WERI-Rb-1 (cell line): ENCODE measurements around the gene IGBP1.
A peak's percentile ranks its signal among the peaks of the same experiment; 100 is the strongest.

Experiments
- DNase-seq: peaks from one replicate; pipeline ENCODE4 v3.0.0-alpha.2; 2020
- H3K27ac ChIP-seq: fragments of 250-450 bp; sonication (Bioruptor Pico); 2 replicates; pipeline ENCODE4 v1.5.1; 2020; ENCODE audit warnings: mild to moderate bottlenecking, moderate library complexity
- H3K27me3 ChIP-seq: fragments of 250-450 bp; sonication (Bioruptor Pico); 2 replicates; pipeline ENCODE4 v1.5.1; 2021; ENCODE audit warnings: mild to moderate bottlenecking, low read depth, moderate library complexity; ENCODE audit not compliant: insufficient read depth, severe bottlenecking
- H3K36me3 ChIP-seq: fragments of 250-450 bp; sonication (Bioruptor Pico); 2 replicates; pipeline ENCODE4 v1.5.1; 2020; ENCODE audit warnings: mild to moderate bottlenecking, moderate library complexity
- H3K4me3 ChIP-seq: 2 replicates; pipeline ENCODE4 v1.5.1; 2011; ENCODE audit warnings: low read depth, mild to moderate bottlenecking, control low read depth, low read length
- H3K9me3 ChIP-seq: fragments of 250-450 bp; sonication (Bioruptor Pico); 2 replicates; pipeline ENCODE4 v1.5.1; 2021; ENCODE audit warnings: mild to moderate bottlenecking, moderate library complexity; ENCODE audit not compliant: severe bottlenecking
- CTCF ChIP-seq: IDR thresholded peaks from 2 replicates; pipeline ENCODE4 v1.5.1; 2011; ENCODE audit warnings: low read depth, mild to moderate bottlenecking, control low read depth, inconsistent platforms, low read length

Gene IGBP1

GRCh38 chrX:70128071-70128470 is 5.2 kb upstream of the IGBP1 start:
- no peaks in the 10 kb centered on the region for H3K9me3 ChIP-seq
- peaks cover 9% of the 10 kb centered on the region for H3K27me3 ChIP-seq
- peak overlapping the region; percentile 70 for H3K27ac ChIP-seq
- peak; percentile 15 for DNase-seq
- peak; percentile 14; the same call in 1 of the 2 replicates for TF ChIP-seq CTCF
- no peak overlapping the region for H3K4me3 ChIP-seq
- no peaks in the 10 kb centered on the region for H3K36me3 ChIP-seq

DNA sequence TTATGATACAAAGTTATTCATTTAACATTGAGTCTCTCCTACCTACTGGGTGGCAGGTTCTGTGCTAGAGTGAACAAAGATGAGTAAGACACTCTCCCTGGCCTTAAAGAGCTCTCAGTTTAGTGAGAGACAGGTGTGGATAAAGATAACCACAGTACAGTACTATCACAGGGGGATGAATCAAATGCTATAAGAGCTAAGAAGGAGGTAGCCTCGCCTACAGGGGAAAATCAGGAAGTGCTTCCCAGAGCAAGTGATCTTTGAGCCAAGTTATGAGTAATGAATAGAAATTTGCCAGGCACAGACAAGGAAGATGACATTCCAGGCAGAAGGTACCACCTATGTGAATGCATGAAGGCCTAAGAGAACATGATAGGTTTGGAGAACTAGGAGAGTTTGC is 3.4 kb upstream of the IGBP1 start:
- no peak for DNase-seq
- no peak for TF ChIP-seq CTCF

DNA sequence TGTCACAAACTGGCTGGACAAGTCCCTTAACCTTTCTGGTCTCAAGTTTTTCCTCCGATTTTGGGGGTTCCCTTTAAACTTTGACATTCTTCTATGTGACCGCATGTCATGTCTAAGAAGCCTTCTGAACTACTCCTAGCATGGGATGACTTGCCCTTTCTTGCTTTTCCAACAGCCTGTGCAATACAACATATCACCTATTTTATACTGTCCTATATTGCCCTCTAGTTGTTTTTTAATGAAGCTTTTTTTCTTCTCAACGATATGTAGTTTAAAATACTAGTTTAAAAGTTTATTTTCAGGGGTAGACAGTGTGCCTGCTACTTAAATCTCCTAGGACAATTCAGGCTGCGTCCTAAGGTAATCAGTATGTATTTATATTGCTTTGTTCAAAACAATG is 1.0 kb upstream of the IGBP1 start:
- Histone ChIP-seq H3K4me3 (no peak overlapping the region), H3K9me3 (peaks cover 4% of the 10 kb centered on the region), H3K27ac (no peak overlapping the region; the same call in 1 of the 2 replicates), H3K36me3 (peaks cover 17% of the 10 kb centered on the region), H3K27me3 (peaks cover 9% of the 10 kb centered on the region)
- DNase-seq: no peak
- TF ChIP-seq CTCF: no peak

More for the DNA sequence above, 3.4 kb upstream of the IGBP1 start:
- peaks cover 9% of the 10 kb centered on the region for H3K27me3 ChIP-seq
- peaks cover 4% of the 10 kb centered on the region for H3K9me3 ChIP-seq
- no peak overlapping the region for H3K4me3 ChIP-seq
- H3K36me3 ChIP-seq: peaks cover 4% of the 10 kb centered on the region
- no peak overlapping the region for H3K27ac ChIP-seq

DNA sequence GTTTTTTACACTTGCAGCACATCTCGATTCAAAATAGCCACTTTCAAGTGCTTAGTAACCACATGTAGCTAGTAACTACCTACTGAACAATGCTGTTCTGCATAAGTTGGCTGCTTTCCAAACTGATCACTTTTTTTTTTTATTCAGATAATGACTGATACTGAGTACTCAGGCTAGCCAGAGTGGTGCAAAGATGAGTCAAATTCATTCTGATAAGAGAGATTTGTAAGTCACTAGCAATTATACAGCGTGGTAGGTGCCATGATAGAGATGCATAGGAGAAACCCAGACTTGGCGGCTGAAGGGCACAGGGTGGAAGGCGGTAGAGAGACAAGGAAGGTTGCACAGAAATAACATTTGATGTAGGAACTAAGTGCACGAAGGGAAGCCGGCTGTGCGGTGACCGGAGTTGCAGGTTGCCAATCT is 357 bp upstream of the IGBP1 start:
- Histone ChIP-seq H3K4me3 (peak overlapping the region; percentile 87), H3K9me3 (peaks cover 4% of the 10 kb centered on the region), H3K27me3 (peaks cover 9% of the 10 kb centered on the region), H3K27ac (peak overlapping the region; percentile 98), H3K36me3 (peaks cover 17% of the 10 kb centered on the region)
- DNase-seq: no peak
- TF ChIP-seq CTCF: no peak

DNA sequence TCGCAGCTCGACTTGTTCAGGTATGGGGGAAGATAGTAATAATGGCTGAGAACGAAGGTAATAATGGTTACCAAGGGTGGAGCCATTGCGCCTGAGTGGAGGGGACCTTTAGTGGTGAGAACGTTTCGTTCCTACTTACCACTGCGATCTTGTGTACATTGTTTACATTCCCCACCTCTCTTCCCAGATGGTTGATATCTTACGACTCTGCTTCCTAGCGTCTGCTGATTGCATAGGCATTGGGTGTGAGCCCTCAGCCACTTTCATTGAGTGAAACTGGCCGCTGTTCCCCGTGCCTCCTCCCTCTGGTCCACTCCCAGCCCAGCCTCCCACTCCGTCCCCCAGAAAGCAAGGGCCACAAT is 850 bp downstream of the IGBP1 start:
- Histone ChIP-seq H3K27me3 (peaks cover 15% of the 10 kb centered on the region), H3K27ac (peak overlapping the region; percentile 98), H3K36me3 (peaks cover 17% of the 10 kb centered on the region), H3K4me3 (peak overlapping the region; percentile 87), H3K9me3 (peaks cover 4% of the 10 kb centered on the region)
- TF ChIP-seq CTCF: no peak
- no peak for DNase-seq

DNA sequence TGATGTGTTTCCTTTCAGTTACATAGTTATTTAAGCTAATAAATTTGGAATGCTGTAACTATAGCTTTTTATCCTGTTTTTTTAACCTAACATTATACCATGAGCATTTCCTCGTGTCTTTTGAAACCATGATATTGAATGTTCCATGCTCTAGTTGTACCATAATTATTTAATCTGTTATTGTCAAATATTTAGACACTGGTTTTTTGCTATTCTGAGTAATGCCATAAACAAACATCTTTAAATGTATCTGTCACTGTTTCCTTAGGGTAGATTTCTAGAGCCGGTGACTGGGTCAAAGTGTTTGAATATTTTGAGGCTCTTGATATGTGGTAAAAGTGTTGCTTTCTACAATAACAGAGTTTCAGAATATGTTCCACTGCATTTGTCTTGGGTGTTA is 5.4 kb downstream of the IGBP1 start:
- H3K27me3 ChIP-seq: peaks cover 8% of the 10 kb centered on the region
- no peak overlapping the region for H3K27ac ChIP-seq
- H3K9me3 ChIP-seq: no peaks in the 10 kb centered on the region
- DNase-seq: no peak
- H3K4me3 ChIP-seq: no peak overlapping the region
- H3K36me3 ChIP-seq: peaks cover 17% of the 10 kb centered on the region
- TF ChIP-seq CTCF: no peak
